K562 (cell line): Measurements from ENCODE around the gene NAGLU. TPM values are rescaled to one million over a fixed set of nuclear protein-coding genes. Genes with fewer than 3 reads are reported as not detected.
A peak's percentile ranks its signal among the peaks of the same experiment; 100 is the strongest.

Experiments used
- ARID1B ChIP-seq: fragments of 450-650 bp; IDR thresholded peaks from 2 replicates; pipeline ENCODE4 v1.6.1; 2016; ENCODE audit warnings: antibody characterized with exemption, mild to moderate bottlenecking, inconsistent platforms
- CAMTA2 ChIP-seq: fragments of 250-450 bp; sonication (Bioruptor Pico); conservative IDR thresholded peaks from 2 replicates; pipeline ENCODE4 v1.5.1; 2022
- CBFA2T2 ChIP-seq: fragments of 450-650 bp; conservative IDR thresholded peaks from 2 replicates; pipeline ENCODE4 v1.6.1; 2017; ENCODE audit warnings: mild to moderate bottlenecking
- ETS1 ChIP-seq: conservative IDR thresholded peaks from 2 replicates; pipeline ENCODE4 v1.6.1; 2011; ENCODE audit warnings: low read depth, mild to moderate bottlenecking, low read length; ENCODE audit not compliant: control insufficient read depth
- HOXB6 ChIP-seq: fragments of 250-450 bp; sonication (Bioruptor Pico); IDR thresholded peaks from 2 replicates; pipeline ENCODE4 v1.5.1; 2022; ENCODE audit warnings: mild to moderate bottlenecking, borderline replicate concordance
- MAFK ChIP-seq: IDR thresholded peaks from 2 replicates; pipeline ENCODE4 v1.6.1; 2011; ENCODE audit warnings: low read length, improper control_type of control experiment
- NFE2 ChIP-seq: IDR thresholded peaks from 2 replicates; pipeline ENCODE4 v1.6.1; 2014; ENCODE audit warnings: antibody characterized with exemption, low read depth
- RBM39 ChIP-seq: fragments of 200-400 bp; formaldehyde crosslinking; optimal IDR thresholded peaks from 2 replicates; pipeline ENCODE3; 2018; ENCODE audit warnings: low read depth, low read length
- RERE ChIP-seq: sonication (generic); formaldehyde crosslinking; IDR thresholded peaks from 2 replicates; pipeline ENCODE4 v1.8.0; 2023; ENCODE audit warnings: missing genetic modification reagents, mild to moderate bottlenecking, borderline replicate concordance
- RFX7 ChIP-seq: fragments of 250-450 bp; sonication (Bioruptor Pico); IDR thresholded peaks from 2 replicates; pipeline ENCODE4 v1.5.1; 2021; ENCODE audit warnings: mild to moderate bottlenecking
- RNF2 ChIP-seq: sonication (generic); IDR thresholded peaks from 2 replicates; pipeline ENCODE4 v1.6.1; 2016
- SAP30 ChIP-seq: fragments of 200-600 bp; sonication (generic); IDR thresholded peaks from 2 replicates; pipeline ENCODE4 v1.6.1; 2012; ENCODE audit warnings: borderline replicate concordance, low read depth, mild to moderate bottlenecking, moderate library complexity, low read length, control low read depth, inconsistent platforms; ENCODE audit not compliant: insufficient read depth, poor library complexity, severe bottlenecking
- SMAD1 ChIP-seq: fragments of 150-350 bp; IDR thresholded peaks from 2 replicates; pipeline ENCODE4 v1.6.1; 2014; ENCODE audit warnings: low read length, low read depth; ENCODE audit not compliant: partially characterized antibody
- TFAP4 ChIP-seq: sonication (generic); formaldehyde crosslinking; IDR thresholded peaks from 2 replicates; pipeline ENCODE4 v1.8.0; 2022; ENCODE audit warnings: missing genetic modification reagents, mild to moderate bottlenecking, moderate library complexity, borderline replicate concordance
- ZBTB8A ChIP-seq: fragments of 450-650 bp; IDR thresholded peaks from 2 replicates; pipeline ENCODE4 v1.6.1; 2018; ENCODE audit warnings: mild to moderate bottlenecking, moderate library complexity; ENCODE audit not compliant: partially characterized antibody
- ZNF280B ChIP-seq: fragments of 250-450 bp; sonication (Bioruptor Pico); IDR thresholded peaks from 2 replicates; pipeline ENCODE4 v1.5.1; 2021; ENCODE audit warnings: mild to moderate bottlenecking
- ZNF551 ChIP-seq: fragments of 250-450 bp; sonication (Bioruptor Pico); IDR thresholded peaks from 2 replicates; pipeline ENCODE4 v1.5.0; 2021; ENCODE audit warnings: mild to moderate bottlenecking, moderate library complexity
- ZNF75A ChIP-seq: fragments of 450-650 bp; formaldehyde crosslinking; IDR thresholded peaks from 2 replicates; pipeline ENCODE4 v1.4.0; 2020; ENCODE audit warnings: mild to moderate bottlenecking
- ZNF778 ChIP-seq: fragments of 450-650 bp; formaldehyde crosslinking; IDR thresholded peaks from 2 replicates; pipeline ENCODE4 v1.4.0; 2020; ENCODE audit warnings: mild to moderate bottlenecking, moderate library complexity
- polyA plus RNA-seq, 8 experiments: library from polyadenylated mRNA; depleted of rRNA in 4 of 8; stranded (reverse) in 5 of 8; unstranded in 3 of 8; fragments of >200 nt; fragmentation: Nextera tagmentation in 2 of 8; fragmentation: Illumina TruSeq in 1 of 8; extraction: Ambion mirVana in 2 of 8; extraction: Trizol in 1 of 8; gene quantifications; 2 replicates each; pipeline versions ENCODE4 v1.2.1 to v1.2.3, GENCODE V29; 2011 to 2014; ENCODE audit warnings: inconsistent platforms in 1 of 8, missing spikeins in 1 of 8
- total RNA-seq, 7 experiments: library from RNA; depleted of rRNA in 6 of 7; stranded (reverse); fragments of >200 nt in 6 of 7; fragmentation: Illumina TruSeq in 2 of 7; extraction: Trizol in 2 of 7; gene quantifications; 2 replicates each; pipeline versions ENCODE4 v1.2.1 to v1.2.3, GENCODE V29; 2011 to 2021; ENCODE audit warnings: low replicate concordance in 1 of 7

NAGLU gene
- total and polyA plus RNA-seq, 9 of the 15 experiments (the other 6 are each of a cell fraction or from before 2014, with no cell fraction given) = 0.04 to 21.5 (median 8.5) TPM

GRCh38 chr17:42518755-42519545 lies 17.1 kb upstream of the NAGLU start (continued):
- no peak for TF ChIP-seq ETS1
- no peak for TF ChIP-seq HOXB6
- TF ChIP-seq RFX7 (CRISPR knock-in tag) = 0 out of 2 replicates have a peak, but pooled peaks have one; percentile 67
- peak; percentile 88 for TF ChIP-seq SMAD1
- TF ChIP-seq CBFA2T2 = peak; percentile 84
- TF ChIP-seq SAP30 = no peak
- TF ChIP-seq ZNF551 (CRISPR knock-in tag) = no peak
- TF ChIP-seq ZNF75A (CRISPR knock-in tag) = no peak
- TF ChIP-seq TFAP4 (CRISPR knock-in tag) = peak; percentile 84; the same call in 1 of the 2 replicates
- no peak for TF ChIP-seq RERE (CRISPR knock-in tag)
- TF ChIP-seq NFE2 = no peak; the same call in 1 of the 2 replicates
- no peak for TF ChIP-seq ZBTB8A
- no peak for TF ChIP-seq RBM39
- peak; percentile 77 for TF ChIP-seq ARID1B
- TF ChIP-seq ZNF778 = no peak
- no peak for TF ChIP-seq CAMTA2 (CRISPR knock-in tag)
- no peak for TF ChIP-seq MAFK
- TF ChIP-seq RNF2 = peak; percentile 81
- TF ChIP-seq ZNF280B (CRISPR knock-in tag) = no peak
